Measurements from ENCODE around the gene SEMA3C. TPM values are rescaled to one million over a fixed set of nuclear protein-coding genes. Genes with fewer than 3 reads are reported as not detected.

SEMA3C gene
- total RNA-seq, 2 experiments from 2014 or later = not detected

GRCh38 chr7:80807166-80807900 lies 111.5 kb downstream of the SEMA3C start:
- TF ChIP-seq CTCF (IDR thresholded peaks at IDR 0.05) = no peak
- Mint-ChIP-seq H3K36me3 (ENCODE audit: low read depth) (no peaks in the 10 kb centered on the region), H3K4me3 (no peak overlapping the region), H3K4me1 (ENCODE audit: low read depth) (no peaks in the 10 kb centered on the region), H3K27ac (no peak overlapping the region), H3K9me3 (peaks cover 9% of the 10 kb centered on the region), H3K27me3 (no peaks in the 10 kb centered on the region)
- DNase-seq (no peak), ATAC-seq (no peak)
- ChIA-PET POLR2A (no interaction called here), CTCF (no interaction called here)
- intact Hi-C loops (cut with micrococcal nuclease) = no loop called here

- no peak for ATAC-seq
- H3K9me3 Mint-ChIP-seq = peaks cover 7% of the 10 kb centered on the region
- ChIA-PET CTCF (interaction anchor here (0.6 kb wide), 1 partner anchor 322 kb away, joined by 3 read pairs; no protein-coding TSS in a partner anchor), POLR2A (interaction anchor here (0.6 kb wide), 1 partner anchor 17 kb away, joined by 3 read pairs; no protein-coding TSS in a partner anchor)
- intact Hi-C loops (cut with micrococcal nuclease) = no loop called here
- H3K4me3 Mint-ChIP-seq = no peak overlapping the region
- H3K27me3 Mint-ChIP-seq = no peaks in the 10 kb centered on the region
- no peak for TF ChIP-seq CTCF (IDR thresholded peaks at IDR 0.05)
- H3K36me3 Mint-ChIP-seq (ENCODE audit: low read depth) = no peaks in the 10 kb centered on the region
- no peaks in the 10 kb centered on the region for H3K4me1 Mint-ChIP-seq (ENCODE audit: low read depth)
- no peak overlapping the region for H3K27ac Mint-ChIP-seq
- DNase-seq = no peak
Measured at GRCh38 chr7:80806663-80807062, 112.2 kb downstream of the SEMA3C start.

- POLR2A ChIA-PET = no interaction called here
- Mint-ChIP-seq H3K27me3 (no peaks in the 10 kb centered on the region), H3K4me1 (ENCODE audit: low read depth) (no peaks in the 10 kb centered on the region), H3K36me3 (ENCODE audit: low read depth) (no peaks in the 10 kb centered on the region), H3K4me3 (no peak overlapping the region), H3K27ac (no peak overlapping the region), H3K9me3 (peaks cover 5% of the 10 kb centered on the region)
- no peak for ATAC-seq
- TF ChIP-seq CTCF (IDR thresholded peaks at IDR 0.05) = no peak
- CTCF ChIA-PET = no interaction called here
- no peak for DNase-seq
- intact Hi-C loops (cut with micrococcal nuclease) = no loop called here
Measured at GRCh38 chr7:80804589-80804988, 114.3 kb downstream of the SEMA3C start.

- Mint-ChIP-seq H3K36me3 (ENCODE audit: low read depth) (no peaks in the 10 kb centered on the region), H3K27me3 (no peaks in the 10 kb centered on the region), H3K4me1 (ENCODE audit: low read depth) (no peaks in the 10 kb centered on the region), H3K27ac (no peak overlapping the region), H3K9me3 (no peaks in the 10 kb centered on the region), H3K4me3 (no peak overlapping the region)
- DNase-seq (no peak), ATAC-seq (no peak)
- intact Hi-C loops (cut with micrococcal nuclease) = no loop called here
- ChIA-PET CTCF (no interaction called here), POLR2A (no interaction called here)
- TF ChIP-seq CTCF (IDR thresholded peaks at IDR 0.05) = no peak
Measured at GRCh38 chr7:80802527-80802926, 116.3 kb downstream of the SEMA3C start.

- TF ChIP-seq CTCF (IDR thresholded peaks at IDR 0.05) = no peak
- CTCF ChIA-PET = no interaction called here
- no peak for ATAC-seq
Measured at GRCh38 chr7:80794631-80795573, 123.9 kb downstream of the SEMA3C start.

More at GRCh38 chr7:80794631-80795573, 123.9 kb downstream of the SEMA3C start:
- H3K27me3 Mint-ChIP-seq = no peaks in the 10 kb centered on the region
- H3K27ac Mint-ChIP-seq = no peak overlapping the region
- intact Hi-C loops (cut with micrococcal nuclease) = no loop called here
- no peak for DNase-seq
- H3K4me3 Mint-ChIP-seq = no peak overlapping the region
- POLR2A ChIA-PET = no interaction called here
- H3K36me3 Mint-ChIP-seq (ENCODE audit: low read depth) = no peaks in the 10 kb centered on the region
- H3K4me1 Mint-ChIP-seq (ENCODE audit: low read depth) = no peaks in the 10 kb centered on the region
- H3K9me3 Mint-ChIP-seq = no peaks in the 10 kb centered on the region
